GM21529 (cell line): ENCODE measurements around the gene DGCR8.

ENCODE experiments used
- ATAC-seq: cut with Tn5 transposase; IDR thresholded peaks from one replicate; pipeline ENCODE4 v1.9.1; 2021; ENCODE audit not compliant: unreplicated experiment

The DGCR8 gene

GRCh38 chr22:20079745-20080444, at the start of gene DGCR8:
DGCR8 (plus strand) TSS chr22:20080241; CDS start chr22:20085964, 5,723 bp downstream.
- peak; percentile 74 for ATAC-seq

GRCh38 chr22:20031732-20032406, 48.2 kb upstream of the DGCR8 start:
- ATAC-seq = no peak

- no peak for ATAC-seq
Observed at GRCh38 chr22:20032407-20032991, 47.5 kb upstream of the DGCR8 start.

GRCh38 chr22:20033045-20033706, 46.9 kb upstream of the DGCR8 start:
- no peak for ATAC-seq

GRCh38 chr22:20034143-20034542, 45.9 kb upstream of the DGCR8 start:
- no peak for ATAC-seq

DNA sequence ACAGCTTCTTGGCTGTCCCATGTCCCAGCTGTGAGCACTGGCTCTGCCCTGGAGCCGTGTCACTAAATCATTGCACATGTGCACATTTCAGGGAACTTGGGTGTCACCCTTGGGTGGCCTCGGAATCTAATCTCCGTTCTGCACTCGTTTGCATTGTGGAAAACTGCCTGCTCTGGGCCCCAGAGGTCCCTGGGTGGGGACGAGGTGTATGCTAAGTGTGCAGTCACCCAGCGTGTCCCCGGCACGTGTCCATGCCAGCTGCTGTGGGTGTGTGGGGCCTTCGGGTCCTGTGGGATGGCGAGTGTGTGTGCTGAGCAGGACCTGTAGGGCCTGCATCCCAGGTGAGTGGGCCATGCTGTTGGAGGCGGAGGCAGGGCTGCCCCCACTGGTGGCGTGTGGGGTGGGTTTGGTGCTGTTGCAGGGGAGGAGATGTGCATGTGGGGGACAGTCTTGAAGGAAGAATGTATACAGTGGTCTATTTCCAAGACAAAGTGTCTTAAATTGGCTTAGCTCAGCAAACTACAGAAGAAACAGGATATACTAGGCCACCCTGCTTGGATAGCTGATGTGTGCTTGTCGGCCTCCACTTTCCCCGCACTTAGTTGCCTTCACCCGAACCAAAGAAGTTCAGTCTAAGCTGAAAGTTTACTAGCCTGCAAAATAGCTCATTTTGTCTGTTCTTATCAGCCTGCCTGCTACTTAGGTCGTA, 44.5 kb upstream of the DGCR8 start:
- ATAC-seq = no peak

- no peak for ATAC-seq
Observed at GRCh38 chr22:20036084-20036482, 44.0 kb upstream of the DGCR8 start.

DNA sequence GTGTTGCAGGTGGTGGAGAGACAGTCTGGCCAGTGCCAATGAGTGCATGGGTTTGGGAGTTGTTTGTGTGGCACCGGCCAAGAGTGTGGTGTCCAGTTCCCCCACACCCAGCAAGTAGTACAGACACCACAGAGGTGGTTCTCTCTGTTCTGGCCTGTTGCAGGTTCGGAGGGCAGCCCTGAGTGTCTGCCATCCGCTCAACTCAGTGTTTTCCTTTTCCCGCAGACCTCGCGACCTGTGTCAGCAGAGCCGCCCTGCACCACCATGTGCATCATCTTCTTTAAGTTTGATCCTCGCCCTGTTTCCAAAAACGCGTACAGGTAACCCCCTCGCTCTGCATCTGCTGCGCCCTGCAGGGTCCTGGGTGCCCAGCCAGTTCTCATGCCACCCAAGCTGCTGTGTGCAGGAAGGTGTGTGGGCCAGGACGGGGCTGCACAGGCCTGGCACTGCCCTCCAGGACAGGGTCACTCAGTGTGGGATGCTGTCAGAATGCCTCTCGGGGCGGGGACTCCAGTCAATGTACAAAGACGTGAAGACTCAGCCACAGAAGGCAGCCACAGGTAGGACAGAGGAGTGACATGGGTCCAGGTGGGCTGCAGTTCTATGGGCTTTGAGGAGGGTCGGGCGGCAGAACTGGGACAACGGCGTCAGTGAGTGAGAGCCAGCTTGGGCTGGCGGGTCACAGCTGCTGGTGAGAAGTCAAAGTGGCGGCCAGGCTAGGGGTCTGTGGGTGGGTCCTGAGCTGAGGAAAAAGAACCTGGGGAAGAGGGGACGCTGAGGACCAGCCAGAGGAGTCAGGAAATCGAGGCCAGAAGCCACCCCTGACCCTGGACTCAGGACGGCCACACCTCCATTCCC, 43.3 kb upstream of the DGCR8 start:
- no peak for ATAC-seq

DNA sequence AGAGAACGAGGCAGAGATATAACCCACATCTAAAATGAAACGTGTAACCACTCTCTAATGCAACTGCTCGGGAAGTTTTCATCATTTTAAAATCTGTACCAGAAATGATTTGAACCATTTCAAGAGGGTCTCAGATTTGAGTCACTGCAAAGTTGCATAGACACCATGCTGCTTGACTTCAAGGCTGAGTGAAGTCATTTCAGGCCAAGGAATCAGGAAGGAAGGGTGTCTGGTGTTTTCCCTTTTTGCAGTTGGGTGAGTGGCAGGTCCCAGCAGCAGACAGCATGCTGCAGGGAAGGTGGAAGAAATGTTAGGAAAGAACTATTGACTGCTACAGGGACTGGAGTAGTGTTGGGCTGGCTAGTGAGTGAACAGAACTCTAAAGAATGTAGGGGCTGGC, 42.6 kb upstream of the DGCR8 start:
- ATAC-seq = no peak

- ATAC-seq = no peak
Observed at GRCh38 chr22:20038574-20038973, 41.5 kb upstream of the DGCR8 start.

DNA sequence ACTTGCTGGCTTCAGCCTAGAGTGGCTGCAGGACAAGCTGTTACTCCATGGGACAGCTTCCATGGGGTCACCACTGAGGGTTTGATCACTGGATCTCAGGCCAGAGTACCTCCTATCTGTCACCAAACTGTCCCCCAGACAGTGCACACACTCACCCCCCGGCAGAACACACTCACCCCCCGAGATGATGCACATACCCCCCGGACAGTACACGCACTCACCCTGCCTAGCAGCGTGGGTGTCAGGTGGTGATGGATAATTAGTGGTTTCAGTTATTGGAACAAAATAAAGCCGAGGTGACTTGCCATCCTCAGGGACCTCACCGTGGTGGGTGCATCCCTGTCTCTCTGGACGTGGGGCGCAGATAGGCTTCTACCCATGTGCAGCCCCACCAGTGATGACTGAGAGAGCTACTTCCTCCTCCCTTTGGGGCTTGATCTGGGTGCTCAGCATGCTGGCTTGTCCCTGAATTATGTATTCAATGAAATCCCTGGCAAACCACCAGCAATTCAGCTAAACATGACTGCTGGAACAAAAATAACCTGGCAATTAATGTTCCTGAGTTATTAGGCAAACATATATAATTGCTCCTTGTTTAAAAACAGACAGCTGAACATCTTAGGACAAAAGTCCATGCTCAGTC, 40.2 kb upstream of the DGCR8 start:
- no peak for ATAC-seq

DNA sequence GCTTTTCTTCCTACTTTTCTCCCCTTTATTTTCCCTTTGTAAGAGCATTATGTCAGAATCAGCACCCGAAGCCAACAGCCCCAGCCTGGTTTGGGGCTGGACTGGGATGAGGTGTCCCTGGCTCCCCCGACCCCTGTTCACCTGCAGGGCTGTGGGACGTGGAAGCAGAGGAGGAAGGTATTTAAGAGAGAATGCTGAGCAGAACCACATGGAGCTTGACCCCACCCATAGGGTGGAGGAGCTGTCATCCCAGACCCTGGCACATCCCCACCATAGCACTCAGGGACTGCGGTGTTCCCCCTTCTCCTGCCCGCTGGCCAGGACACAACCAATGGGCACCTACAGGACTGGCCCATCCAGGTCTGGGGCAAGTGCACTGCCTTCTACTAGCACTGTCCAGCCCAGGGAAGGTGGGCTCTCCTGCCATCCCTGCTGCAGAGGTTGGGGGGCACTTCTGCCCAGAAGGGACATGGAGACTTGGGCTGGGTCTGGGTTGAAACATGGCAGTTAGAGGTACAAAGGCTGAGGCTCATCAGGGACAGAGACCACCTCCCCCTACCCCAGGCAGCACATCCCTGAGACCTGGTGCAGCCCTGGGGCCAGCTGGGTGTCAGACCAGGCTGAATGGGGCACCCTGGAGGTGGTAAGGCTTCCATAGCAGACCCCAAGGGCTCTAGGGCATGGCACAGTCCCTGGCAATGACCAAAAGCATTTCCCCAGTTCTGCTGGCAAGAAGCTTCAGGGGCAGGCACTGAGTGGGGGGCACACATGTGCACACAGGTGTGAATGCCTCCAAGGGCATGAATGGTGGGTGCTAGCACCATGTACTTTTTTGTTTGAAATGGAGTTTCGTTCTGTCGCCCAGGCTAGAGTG, 39.5 kb upstream of the DGCR8 start:
- ATAC-seq = no peak

DNA sequence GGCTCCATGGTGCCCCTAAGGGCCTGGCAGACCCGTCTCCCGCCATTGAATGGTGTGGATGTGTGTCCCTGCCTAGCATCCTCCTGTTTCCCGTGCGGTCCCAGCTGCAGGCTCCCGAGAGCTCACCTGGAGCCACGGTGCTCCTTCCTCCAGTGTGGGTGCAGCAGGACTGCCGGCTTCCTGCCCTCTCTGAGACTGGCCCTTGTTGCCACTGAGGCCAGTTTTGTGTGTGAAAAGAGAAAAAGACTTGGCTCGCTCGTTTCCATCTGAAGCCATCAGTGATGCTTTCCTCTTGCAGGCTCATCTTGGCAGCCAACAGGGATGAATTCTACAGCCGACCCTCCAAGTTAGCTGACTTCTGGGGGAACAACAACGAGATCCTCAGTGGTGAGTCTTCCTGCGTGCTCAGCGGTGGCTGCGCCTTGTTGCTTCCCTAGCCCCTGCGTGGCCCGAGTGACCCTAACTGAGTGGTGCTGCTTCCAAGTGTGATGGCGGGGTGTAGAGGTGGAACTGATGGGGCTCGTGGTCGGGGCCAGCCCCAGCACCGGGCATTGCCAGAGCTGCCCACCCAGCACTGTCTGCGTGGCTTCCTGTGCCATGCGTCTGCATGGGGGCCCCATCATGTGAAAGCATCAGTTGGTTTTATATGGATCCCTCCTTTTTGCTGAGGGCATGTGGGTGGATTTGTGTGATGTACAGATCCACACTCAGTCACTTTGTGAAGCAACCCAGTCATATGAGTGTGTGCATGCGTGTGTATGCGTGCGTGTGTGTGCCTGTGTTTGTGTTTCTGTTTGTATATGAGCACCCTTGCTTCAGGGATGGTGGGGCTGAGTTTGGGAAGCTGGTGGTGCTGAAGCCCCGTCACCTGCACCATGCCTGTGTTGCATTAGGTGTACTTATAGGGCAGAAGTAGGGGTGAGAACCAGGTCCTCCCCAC, 36.7 kb upstream of the DGCR8 start:
- no peak for ATAC-seq

DNA sequence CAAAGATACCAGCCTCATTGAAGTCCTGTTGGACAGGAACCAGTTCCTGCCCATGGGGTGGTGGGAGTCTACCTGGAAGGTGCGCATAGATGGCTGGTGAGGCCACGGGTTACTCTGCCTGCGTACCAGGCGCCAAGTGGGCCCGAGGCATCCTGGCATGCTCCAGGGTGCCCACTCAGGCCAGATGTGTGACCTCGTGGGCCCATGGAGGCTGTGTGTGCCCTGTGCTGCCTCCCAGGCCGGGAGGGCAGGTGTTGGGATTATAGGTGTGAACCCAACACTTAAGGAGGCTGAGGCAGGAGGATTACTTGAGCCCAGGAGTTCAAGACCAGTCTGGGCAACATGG, 36.1 kb upstream of the DGCR8 start:
- no peak for ATAC-seq

DNA sequence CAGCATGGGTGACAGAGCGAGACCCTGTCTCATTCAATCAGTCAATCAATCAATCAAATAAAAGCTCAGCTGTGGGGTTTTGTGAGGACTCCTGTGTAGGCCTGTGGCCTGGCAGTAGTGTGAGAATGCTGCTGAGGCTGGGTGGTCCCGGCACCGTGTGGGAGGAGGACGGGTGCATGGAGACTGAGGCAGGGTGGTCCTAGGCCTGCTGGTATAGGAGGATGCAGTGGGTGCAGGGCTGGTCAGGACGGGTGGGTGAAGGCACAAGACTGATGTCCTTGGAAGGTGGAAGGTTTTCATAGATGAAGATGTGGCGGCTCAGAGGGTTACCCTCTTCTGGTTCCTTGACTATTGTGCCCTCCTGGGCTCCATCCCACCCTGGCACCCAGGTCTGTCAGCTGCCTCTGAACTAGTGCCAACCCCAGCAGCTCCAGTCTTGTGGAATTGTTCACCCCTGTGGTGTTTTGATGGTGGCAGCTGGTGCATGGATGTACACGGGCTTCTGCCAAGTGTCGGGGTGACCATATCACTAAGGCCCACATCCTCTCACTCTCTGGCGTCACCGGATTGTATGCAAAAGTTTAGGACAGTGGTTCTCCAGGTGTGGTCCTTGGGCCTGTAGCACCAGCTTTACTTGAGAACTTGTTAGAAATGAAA, 35.4 kb upstream of the DGCR8 start:
- ATAC-seq = no peak

GRCh38 chr22:20046730-20047129, 33.3 kb upstream of the DGCR8 start:
- no peak for ATAC-seq

- no peak for ATAC-seq
Observed at GRCh38 chr22:20051927-20052308, 28.1 kb upstream of the DGCR8 start.
